Cerebellar cortex (tissue), 1 donor: ENCODE data around the gene ADORA2B.

Experiments used
- DNase-seq: peaks from one replicate; pipeline ENCODE4 v3.0.0-alpha.2; 2015; ENCODE audit warnings: low spot score

Gene ADORA2B

GRCh38 chr17:15996322-15996721 lies 51.4 kb downstream of the ADORA2B start:
- DNase-seq = no peak

- DNase-seq = peak; percentile 12
These were observed 53.2 kb downstream of the ADORA2B start for GRCh38 chr17:15998031-15998562.

GRCh38 chr17:15999141-15999973 lies 54.4 kb downstream of the ADORA2B start, which contains the start of the genes TTC19 and ZSWIM7:
Gene TTC19, plus strand, starts transcription at chr17:15999824. Its CDS starts 25 bp downstream, at chr17:15999849.
Gene ZSWIM7, minus strand, starts transcription at chr17:15999704. Its CDS starts 110 bp downstream, at chr17:15999594.
- DNase-seq = peak; percentile 96

- peak; percentile 35 for DNase-seq
These were observed 55.3 kb downstream of the ADORA2B start for GRCh38 chr17:15999974-16000827.

- no peak for DNase-seq
These were observed 56.4 kb downstream of the ADORA2B start for GRCh38 chr17:16001226-16001897.

GRCh38 chr17:16002708-16003260 lies 57.9 kb downstream of the ADORA2B start:
- no peak for DNase-seq

GRCh38 chr17:16003841-16004240 lies 58.9 kb downstream of the ADORA2B start:
- no peak for DNase-seq

GRCh38 chr17:16005636-16006035 lies 60.7 kb downstream of the ADORA2B start:
- DNase-seq = no peak

- no peak for DNase-seq
These were observed 62.5 kb downstream of the ADORA2B start for GRCh38 chr17:16007439-16007838.

- peak; percentile 46 for DNase-seq
These were observed 69.0 kb downstream of the ADORA2B start for GRCh38 chr17:16013943-16014407.

GRCh38 chr17:16019347-16019746 lies 74.4 kb downstream of the ADORA2B start:
- no peak for DNase-seq

GRCh38 chr17:16023881-16024280 lies 79.0 kb downstream of the ADORA2B start:
- no peak for DNase-seq

- no peak for DNase-seq
These were observed 80.3 kb downstream of the ADORA2B start for GRCh38 chr17:16025202-16025601.
